HepG2 (cell line): ENCODE data around the gene SRSF3. TPM values are rescaled to one million over a fixed set of nuclear protein-coding genes. Genes with fewer than 3 reads are reported as not detected.
A peak's percentile ranks its signal among the peaks of the same experiment; 100 is the strongest.

Experiments
- ARNT2 ChIP-seq: sonication (generic); formaldehyde crosslinking; IDR thresholded peaks from 2 replicates; pipeline ENCODE4 v1.8.0; 2022; ENCODE audit warnings: mild to moderate bottlenecking, low read depth, missing genetic modification reagents, moderate library complexity
- ATRX ChIP-seq: sonication (generic); formaldehyde crosslinking; IDR thresholded peaks from 2 replicates; pipeline ENCODE4 v1.4.0; 2020; ENCODE audit warnings: missing genetic modification reagents, borderline replicate concordance
- EZH2 ChIP-seq: conservative IDR thresholded peaks from 2 replicates; pipeline ENCODE4 v1.6.1; 2012; ENCODE audit warnings: mild to moderate bottlenecking, low read depth, low read length, moderate library complexity
- HHEX ChIP-seq: IDR thresholded peaks from 2 replicates; pipeline ENCODE4 v1.6.1; 2016; ENCODE audit warnings: control low read depth
- MED8 ChIP-seq: sonication (generic); formaldehyde crosslinking; IDR thresholded peaks from 2 replicates; pipeline ENCODE4 v1.8.1; 2023; ENCODE audit warnings: mild to moderate bottlenecking, missing genetic modification reagents; ENCODE audit not compliant: insufficient replicate concordance
- MLXIP ChIP-seq: sonication (generic); formaldehyde crosslinking; IDR thresholded peaks from 2 replicates; pipeline ENCODE4 v1.9.0; 2021; ENCODE audit warnings: missing genetic modification reagents, borderline replicate concordance
- NFE2 ChIP-seq: sonication (generic); formaldehyde crosslinking; IDR thresholded peaks from 2 replicates; pipeline ENCODE4 v1.4.0; 2020; ENCODE audit warnings: missing genetic modification reagents
- POLR2AphosphoS5 ChIP-seq: IDR thresholded peaks from 2 replicates; pipeline ENCODE4 v1.6.1; 2012; ENCODE audit warnings: low read depth, low read length
- PTBP1 ChIP-seq: fragments of 200-400 bp; formaldehyde crosslinking; IDR thresholded peaks from 2 replicates; pipeline ENCODE4 v1.6.1; 2018; ENCODE audit warnings: low read length, low read depth; ENCODE audit not compliant: poor library complexity, severe bottlenecking
- SIN3B ChIP-seq: fragments of 150-350 bp; IDR thresholded peaks from 2 replicates; pipeline ENCODE4 v1.6.1; 2014; ENCODE audit warnings: low read length
- SMAD3 ChIP-seq: sonication (generic); formaldehyde crosslinking; IDR thresholded peaks from 2 replicates; pipeline ENCODE4 v1.4.0; 2020; ENCODE audit warnings: missing genetic modification reagents
- SMARCE1 ChIP-seq: fragments of 450-650 bp; IDR thresholded peaks from 2 replicates; pipeline ENCODE4 v1.6.1; 2017; ENCODE audit warnings: borderline replicate concordance
- TRAFD1 ChIP-seq: sonication (generic); formaldehyde crosslinking; IDR thresholded peaks from 2 replicates; pipeline ENCODE4 v1.5.1; 2020; ENCODE audit warnings: missing genetic modification reagents, mild to moderate bottlenecking, borderline replicate concordance
- ZNF225 ChIP-seq: sonication (generic); formaldehyde crosslinking; IDR thresholded peaks from 2 replicates; pipeline ENCODE4 v1.4.0; 2020; ENCODE audit warnings: mild to moderate bottlenecking, missing genetic modification reagents
- ZNF282 ChIP-seq: fragments of 450-650 bp; IDR thresholded peaks from 2 replicates; pipeline ENCODE4 v1.6.1; 2018; ENCODE audit not compliant: partially characterized antibody
- ZNF639 ChIP-seq: conservative IDR thresholded peaks from 2 replicates; pipeline ENCODE4 v1.6.1; 2018; ENCODE audit warnings: missing genetic modification reagents
- ZNF709 ChIP-seq: sonication (generic); formaldehyde crosslinking; IDR thresholded peaks from 2 replicates; pipeline ENCODE4 v1.5.0; 2020; ENCODE audit warnings: mild to moderate bottlenecking, missing genetic modification reagents
- ZNF781 ChIP-seq: sonication (generic); formaldehyde crosslinking; IDR thresholded peaks from 2 replicates; pipeline ENCODE4 v1.5.1; 2020; ENCODE audit warnings: borderline replicate concordance, mild to moderate bottlenecking, missing genetic modification reagents; ENCODE audit errors: not compliant biosample characterization
- ZNF878 ChIP-seq: sonication (generic); formaldehyde crosslinking; IDR thresholded peaks from 2 replicates; pipeline ENCODE4 v1.8.1; 2023; ENCODE audit warnings: mild to moderate bottlenecking, missing genetic modification reagents, moderate library complexity
- polyA plus RNA-seq, 8 experiments: library from polyadenylated mRNA; depleted of rRNA in 3 of 8; stranded (reverse) in 7 of 8; unstranded in 1 of 8; fragments of >200 nt; fragmentation: Illumina TruSeq in 4 of 8; extraction: Trizol in 4 of 8; gene quantifications; 2 replicates each; pipeline versions ENCODE4 v1.2.1 to v1.2.3, GENCODE V29; 2011 to 2016; ENCODE audit warnings: low read depth in 4 of 8, missing spikeins in 1 of 8, mixed read lengths in 1 of 8; ENCODE audit not compliant: insufficient read depth in 1 of 8
- total RNA-seq, 5 experiments: library from RNA; depleted of rRNA; stranded (reverse); fragments of >200 nt; fragmentation: Illumina TruSeq; extraction: Trizol; gene quantifications; 2 replicates each; pipeline ENCODE4 v1.2.3, GENCODE V29; 2016; ENCODE audit warnings: low read depth in 1 of 5
- TF ChIP-seq, protein P1 (sequence below): sonication (generic); formaldehyde crosslinking; IDR thresholded peaks from 2 replicates; pipeline ENCODE4 v1.4.0; 2020; ENCODE audit warnings: mild to moderate bottlenecking, low read depth, missing genetic modification reagents
- TF ChIP-seq, protein P2 (sequence below): sonication (generic); formaldehyde crosslinking; IDR thresholded peaks from 2 replicates; pipeline ENCODE4 v1.4.0; 2020; ENCODE audit warnings: mild to moderate bottlenecking, missing genetic modification reagents

Gene SRSF3
- total and polyA plus RNA-seq, 2 of the 13 experiments (the other 11 are each of a cell fraction or from before 2014, with no cell fraction given): 206 to 684 TPM

GRCh38 chr6:36594029-36594815 is at the start of gene SRSF3 (continued):
- TF ChIP-seq ZNF878 (CRISPR knock-in tag): peak; percentile 94
- peak; percentile 38 for TF ChIP-seq MED8 (CRISPR knock-in tag)
- 0 out of 2 replicates have a peak, but pooled peaks have one; percentile 39 for TF ChIP-seq SMAD3
- peak; percentile 83 for TF ChIP-seq ZNF225
- no peak; the same call in 1 of the 2 replicates for TF ChIP-seq TRAFD1
- TF ChIP-seq ZNF639 (CRISPR knock-in tag): peak; percentile 80; the same call in 1 of the 2 replicates
- peak; percentile 100 for TF ChIP-seq POLR2AphosphoS5
- TF ChIP-seq ATRX (CRISPR knock-in tag): no peak
- peak; percentile 50; the same call in 1 of the 2 replicates for TF ChIP-seq NFE2
- peak; percentile 95; the same call in 1 of the 2 replicates for TF ChIP-seq ZNF709
- TF ChIP-seq SMARCE1: no peak
- peak; percentile 42; the same call in 1 of the 2 replicates for TF ChIP-seq HHEX (CRISPR knock-in tag)
- TF ChIP-seq ZNF781: peak; percentile 98
- TF ChIP-seq, protein P1, sequence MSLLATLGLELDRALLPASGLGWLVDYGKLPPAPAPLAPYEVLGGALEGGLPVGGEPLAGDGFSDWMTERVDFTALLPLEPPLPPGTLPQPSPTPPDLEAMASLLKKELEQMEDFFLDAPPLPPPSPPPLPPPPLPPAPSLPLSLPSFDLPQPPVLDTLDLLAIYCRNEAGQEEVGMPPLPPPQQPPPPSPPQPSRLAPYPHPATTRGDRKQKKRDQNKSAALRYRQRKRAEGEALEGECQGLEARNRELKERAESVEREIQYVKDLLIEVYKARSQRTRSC (CRISPR knock-in tag): no peak
- TF ChIP-seq SIN3B: peak; percentile 74; the same call in 1 of the 2 replicates
- TF ChIP-seq EZH2: no peak
- no peak for TF ChIP-seq PTBP1
- TF ChIP-seq, protein P2, sequence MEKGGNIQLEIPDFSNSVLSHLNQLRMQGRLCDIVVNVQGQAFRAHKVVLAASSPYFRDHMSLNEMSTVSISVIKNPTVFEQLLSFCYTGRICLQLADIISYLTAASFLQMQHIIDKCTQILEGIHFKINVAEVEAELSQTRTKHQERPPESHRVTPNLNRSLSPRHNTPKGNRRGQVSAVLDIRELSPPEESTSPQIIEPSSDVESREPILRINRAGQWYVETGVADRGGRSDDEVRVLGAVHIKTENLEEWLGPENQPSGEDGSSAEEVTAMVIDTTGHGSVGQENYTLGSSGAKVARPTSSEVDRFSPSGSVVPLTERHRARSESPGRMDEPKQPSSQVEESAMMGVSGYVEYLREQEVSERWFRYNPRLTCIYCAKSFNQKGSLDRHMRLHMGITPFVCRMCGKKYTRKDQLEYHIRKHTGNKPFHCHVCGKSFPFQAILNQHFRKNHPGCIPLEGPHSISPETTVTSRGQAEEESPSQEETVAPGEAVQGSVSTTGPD (CRISPR knock-in tag): peak; percentile 13; the same call in 1 of the 2 replicates
- no peak; the same call in 1 of the 2 replicates for TF ChIP-seq MLXIP (CRISPR knock-in tag)
- TF ChIP-seq ARNT2: peak; percentile 97
- TF ChIP-seq ZNF282: no peak
